COLO829 (cell line): ENCODE results near the gene EID2.
A peak's percentile ranks its signal among the peaks of the same experiment; 100 is the strongest.

Experiments used
- DNase-seq: peaks from one replicate; pipeline ENCODE4 v3.0.0; 2012; ENCODE audit warnings: low spot score

Gene EID2

GRCh38 chr19:39502640-39503417 lies 37.1 kb downstream of the EID2 start:
- peak; percentile 77 for DNase-seq

GRCh38 chr19:39501340-39501739 lies 38.6 kb downstream of the EID2 start:
- no peak for DNase-seq

GRCh38 chr19:39500543-39500942 lies 39.4 kb downstream of the EID2 start:
- no peak for DNase-seq

GRCh38 chr19:39499932-39500331 lies 40.0 kb downstream of the EID2 start:
- no peak for DNase-seq

- DNase-seq = no peak
Observed at GRCh38 chr19:39498798-39499642, 40.9 kb downstream of the EID2 start, which contains the start of gene DLL3. Gene DLL3 (plus strand): TSS chr19:39498947. CDS start chr19:39498975, 28 bp downstream.

- DNase-seq = no peak
Observed at GRCh38 chr19:39497996-39498797, 41.8 kb downstream of the EID2 start.

GRCh38 chr19:39497701-39497995 lies 42.3 kb downstream of the EID2 start:
- DNase-seq = no peak

- DNase-seq = no peak
Observed at GRCh38 chr19:39496063-39496462, 43.9 kb downstream of the EID2 start.

- DNase-seq = no peak
Observed at GRCh38 chr19:39494661-39495060, 45.3 kb downstream of the EID2 start.

- no peak for DNase-seq
Observed at GRCh38 chr19:39492788-39493187, 47.2 kb downstream of the EID2 start.

GRCh38 chr19:39492225-39492624 lies 47.7 kb downstream of the EID2 start:
- no peak for DNase-seq

GRCh38 chr19:39489756-39490155 lies 50.2 kb downstream of the EID2 start:
- DNase-seq = no peak
